Stimulated activated CD4-positive, alpha-beta T cell treated with anti-CD3 and anti-CD28 coated beads, TNF-alpha, amount 100 ng/mL, for 48 hours (primary cell): Measurements from ENCODE around the gene POC5.
"Not testable (repeated sequence)": the region's sequence is repeated elsewhere in the genome, so short reads cannot be mapped to it uniquely, and the experiment has no call there.

ENCODE experiments used
- DNase-seq, 3 donors: peaks; one replicate each; pipeline ENCODE4 v3.0.0-alpha.2; 2020; ENCODE audit warnings: low read depth in 3 of 3

POC5 gene

DNA sequence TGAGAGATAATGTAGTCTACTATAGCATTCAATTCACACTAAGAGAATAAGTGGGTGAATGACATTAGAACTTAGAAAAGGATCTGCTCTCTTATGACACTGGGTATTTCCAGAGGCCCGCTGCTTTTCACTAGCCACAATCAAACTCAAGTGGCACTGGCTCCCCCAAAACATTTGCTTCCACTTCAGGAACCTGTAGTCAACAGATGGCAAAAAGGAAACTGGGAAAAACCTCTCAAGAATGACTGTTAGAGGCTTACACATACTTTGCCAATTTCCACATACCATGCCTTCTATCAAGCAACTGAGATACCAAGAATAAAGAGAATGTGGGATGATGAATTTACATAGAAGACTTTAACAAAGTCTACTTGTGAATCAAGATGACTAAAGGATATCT, 11.2 kb downstream of the POC5 start:
- DNase-seq = no peak

GRCh38 chr5:75701856-75702255, 15.4 kb downstream of the POC5 start:
- no peak for DNase-seq

- not testable (repeated sequence) for DNase-seq
These were observed 21.5 kb downstream of the POC5 start for GRCh38 chr5:75695472-75696351.

- DNase-seq = no peak
These were observed 22.5 kb downstream of the POC5 start for GRCh38 chr5:75694781-75695180.

DNA sequence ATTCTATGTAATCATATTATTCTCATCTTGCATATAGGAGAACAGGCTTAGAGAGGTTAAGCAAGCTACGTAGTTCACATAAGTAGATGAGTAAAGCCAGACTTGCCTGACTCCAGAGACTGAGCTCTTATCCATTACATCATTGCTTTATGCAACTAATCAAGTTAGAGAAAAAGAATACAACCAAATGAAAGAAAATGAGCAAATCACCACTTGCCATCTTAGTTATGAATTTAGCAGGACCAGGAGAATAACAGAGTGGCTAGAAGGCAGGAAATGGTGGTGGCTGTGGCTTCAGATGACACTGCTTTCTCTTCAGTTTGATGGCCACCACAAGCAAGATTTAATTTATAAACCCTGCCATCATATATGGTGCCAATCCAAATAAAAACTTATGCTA, 26.6 kb downstream of the POC5 start:
- DNase-seq = no peak

GRCh38 chr5:75686480-75686879, 30.8 kb downstream of the POC5 start:
- DNase-seq = no peak

DNA sequence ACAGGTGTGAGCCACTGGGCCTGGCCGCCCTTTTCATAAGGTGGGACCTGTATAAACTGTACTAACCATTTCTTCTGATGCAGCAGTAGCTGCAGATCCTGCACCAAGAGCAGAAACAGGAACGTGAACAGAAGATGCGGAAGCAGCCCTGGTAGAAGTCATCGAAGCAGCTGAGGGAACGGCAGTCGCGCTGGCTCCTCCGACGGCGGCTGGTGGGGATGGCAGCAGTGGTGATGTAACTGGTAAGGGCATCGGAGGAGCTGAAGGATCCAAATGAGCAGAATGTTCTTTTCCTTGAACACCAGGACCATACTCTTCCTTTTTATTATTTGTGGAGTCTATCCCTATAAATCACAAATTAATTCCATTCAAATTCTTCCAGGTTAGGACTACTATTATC, 32.1 kb downstream of the POC5 start:
- no peak for DNase-seq

GRCh38 chr5:75681125-75681830, 36.0 kb downstream of the POC5 start:
- no peak for DNase-seq

DNA sequence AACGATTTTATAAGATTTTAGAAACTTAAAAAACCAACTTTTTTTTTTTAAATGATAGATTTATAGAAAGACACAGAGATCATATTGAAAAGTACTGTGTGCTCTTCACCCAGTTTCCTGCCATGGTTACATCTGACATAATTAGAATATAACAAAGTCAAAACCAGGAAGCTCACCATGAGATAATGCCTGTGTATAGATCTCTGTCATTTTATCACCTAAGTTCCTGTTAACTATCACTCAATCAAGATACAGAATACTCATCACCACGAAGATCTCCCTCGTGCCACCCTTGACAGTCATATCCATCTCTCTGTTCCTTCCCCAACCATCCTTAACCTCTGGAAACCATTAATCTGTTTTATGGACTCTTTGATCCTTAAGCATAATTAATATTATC, 39.1 kb downstream of the POC5 start:
- DNase-seq = no peak

DNA sequence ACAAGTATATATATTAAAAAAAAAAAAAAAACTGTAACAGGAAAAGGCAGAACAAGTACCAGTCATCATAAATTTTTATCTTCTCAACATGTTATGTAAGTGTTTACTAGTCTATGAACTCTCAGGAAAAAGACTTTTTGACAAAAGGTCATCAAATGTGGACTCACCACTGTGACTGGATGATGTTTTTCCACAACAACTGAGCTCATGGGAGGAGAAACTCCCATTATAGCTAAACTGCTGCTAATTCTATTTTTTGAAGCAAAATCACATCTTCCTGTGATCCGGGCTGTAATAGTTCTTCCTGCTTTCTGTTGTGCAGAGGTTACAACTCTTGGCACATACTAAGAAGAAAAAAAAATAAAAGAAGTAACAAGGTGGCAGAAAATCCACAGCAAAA, 39.6 kb downstream of the POC5 start:
- DNase-seq = no peak

- no peak for DNase-seq
These were observed 41.5 kb downstream of the POC5 start for GRCh38 chr5:75675783-75676182.

DNA sequence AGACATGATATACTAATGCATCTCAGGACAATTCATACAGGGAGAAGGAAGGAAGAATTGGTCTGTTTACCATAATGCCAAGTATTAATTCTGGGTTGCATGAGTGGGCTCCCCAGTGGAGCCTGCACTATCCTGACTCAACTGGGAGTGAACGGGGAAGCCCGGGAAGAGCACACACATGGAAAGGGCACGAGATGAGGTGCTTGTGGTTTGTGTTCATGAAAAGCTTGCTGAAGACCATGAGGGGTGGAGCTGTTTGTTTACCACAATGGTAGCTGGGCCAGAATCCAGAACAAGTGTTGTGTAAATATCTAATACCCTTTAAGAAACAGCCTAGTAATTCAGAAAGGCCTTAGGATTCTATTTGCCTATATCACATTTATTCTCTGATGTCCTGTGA, 44.6 kb downstream of the POC5 start:
- DNase-seq = no peak

- DNase-seq = no peak
These were observed 45.7 kb downstream of the POC5 start for GRCh38 chr5:75671506-75671905.

- DNase-seq = no peak
These were observed 46.7 kb downstream of the POC5 start for GRCh38 chr5:75670577-75670976.

DNA sequence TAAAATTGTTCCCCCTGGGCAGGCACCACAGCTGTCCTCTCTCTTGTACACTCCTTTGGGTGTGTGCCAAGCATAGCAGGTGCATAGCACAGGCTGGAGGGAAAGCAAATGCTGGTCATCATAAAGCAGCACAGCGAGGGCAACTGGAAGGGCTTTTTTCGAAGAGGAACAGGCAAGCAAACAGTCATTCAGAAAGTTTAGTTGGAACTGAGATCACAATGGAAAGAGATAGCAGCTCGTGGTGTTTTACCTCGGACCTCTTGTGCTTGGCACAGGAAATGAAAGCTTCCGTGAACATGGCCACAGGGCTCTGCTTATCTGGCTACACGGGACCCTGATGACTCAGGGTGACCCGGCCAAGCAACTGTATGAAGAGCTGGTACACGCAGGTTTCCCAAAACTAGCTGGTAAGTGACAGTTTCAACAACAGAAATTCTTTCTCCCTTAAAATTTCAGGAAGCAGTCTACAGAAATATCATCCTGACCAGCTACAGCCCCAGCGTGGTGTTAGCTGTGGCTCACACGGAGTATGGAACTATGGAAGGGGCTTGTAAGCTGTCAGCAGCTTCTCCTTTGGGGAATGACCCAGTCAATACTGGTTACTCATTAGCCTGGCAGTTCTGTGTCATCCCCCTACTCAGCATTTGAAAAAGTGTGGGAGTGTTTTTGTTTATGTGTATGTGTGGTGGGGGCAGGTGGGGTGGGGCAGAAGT, 48.1 kb downstream of the POC5 start:
- DNase-seq = peak; percentile 38 to 69 (median 57)

GRCh38 chr5:75668445-75668844, 48.8 kb downstream of the POC5 start:
- no peak for DNase-seq

GRCh38 chr5:75667586-75667985, 49.7 kb downstream of the POC5 start:
- DNase-seq = no peak

DNA sequence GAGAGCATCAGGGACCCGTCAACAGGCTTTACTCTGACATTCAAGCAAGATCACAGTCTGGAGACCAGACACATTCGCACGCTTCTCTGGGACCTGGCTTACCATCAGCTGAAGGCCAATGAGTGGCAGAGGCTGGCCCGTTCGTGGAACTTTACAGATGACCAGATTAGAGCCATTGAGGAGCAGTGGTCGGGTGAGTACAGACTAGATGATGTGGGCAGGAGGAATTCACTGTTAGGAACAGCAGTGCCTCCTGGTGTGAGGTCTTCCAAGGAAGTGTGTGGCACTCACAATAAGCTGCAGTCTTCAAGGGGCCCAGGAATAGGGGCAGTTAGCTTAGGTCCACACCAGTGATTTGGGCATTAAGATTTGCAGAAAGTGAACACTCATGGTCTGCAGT, 50.4 kb downstream of the POC5 start:
- DNase-seq = no peak

GRCh38 chr5:75664979-75665378, 52.3 kb downstream of the POC5 start:
- no peak for DNase-seq

- no peak for DNase-seq
These were observed 53.5 kb downstream of the POC5 start for GRCh38 chr5:75663579-75664284.

DNA sequence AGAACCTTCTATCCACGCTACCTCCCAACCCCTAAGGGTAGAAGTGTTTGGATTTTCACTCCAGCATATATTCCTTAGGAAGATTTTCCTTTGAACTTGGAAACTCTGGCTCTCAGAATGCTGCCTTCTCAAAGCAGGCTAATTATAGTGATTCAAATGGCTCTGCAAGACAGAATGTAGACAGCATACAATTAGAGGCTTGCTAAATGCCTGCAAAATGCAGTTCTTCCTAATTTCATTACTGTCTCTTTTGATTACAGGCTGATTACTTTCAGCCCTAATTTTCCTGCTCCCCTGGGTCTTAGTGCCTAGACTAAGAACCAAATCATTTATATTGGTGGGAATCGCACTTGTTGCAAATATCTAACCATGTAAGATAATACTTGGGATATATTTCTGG, 55.2 kb downstream of the POC5 start:
- no peak for DNase-seq
